Panc1 (cell line): ENCODE measurements around the gene ZNF414. TPM values are rescaled to one million over a fixed set of nuclear protein-coding genes. Genes with fewer than 3 reads are reported as not detected.

Experiments
- ATAC-seq: fragments of 200-7000 bp; cut with Tn5 transposase; 2 replicates; pipeline ENCODE4 v1.9.1; 2020; ENCODE audit warnings: mild to moderate bottlenecking, moderate library complexity
- BruUV-seq: library from RNA; stranded (reverse); fragments of 400-500 nt; replicated peaks from 2 replicates; lab custom pipeline; 2021; lab: Mats Ljungman, UMichigan
- CTCF ChIA-PET: fragments of 300-600 bp; sonication (Branson Sonifier 250); formaldehyde crosslinking; loops from one replicate; lab custom pipeline; 2022; ENCODE audit warnings: antibody characterized with exemption; lab: Charles Lee
- POLR2A ChIA-PET: fragments of 300-600 bp; sonication (Branson Sonifier 250); formaldehyde crosslinking; loops from one replicate; lab custom pipeline; 2022; ENCODE audit warnings: antibody characterized with exemption; lab: Charles Lee
- DNase-seq: peaks from one replicate; pipeline ENCODE4 v3.0.0-alpha.2; 2010; ENCODE audit warnings: low read depth, low spot score
- H3K27ac ChIP-seq: 2 replicates; pipeline ENCODE4 v1.5.1; 2011; ENCODE audit warnings: mild to moderate bottlenecking, low read length, inconsistent platforms
- H3K27me3 ChIP-seq: fragments of 200-500 bp; sonication (Bioruptor generic); 2 replicates; pipeline ENCODE4 v1.6.0; 2014; ENCODE audit warnings: low read length, inconsistent platforms; ENCODE audit not compliant: control insufficient read depth, insufficient read depth
- H3K36me3 ChIP-seq: fragments of 200-500 bp; sonication (Bioruptor generic); 2 replicates; pipeline ENCODE4 v1.5.1; 2014; ENCODE audit warnings: inconsistent platforms, mild to moderate bottlenecking, low read length, moderate library complexity; ENCODE audit not compliant: control insufficient read depth, insufficient read depth
- H3K4me1 ChIP-seq: 2 replicates; pipeline ENCODE4 v1.5.1; 2011; ENCODE audit warnings: inconsistent platforms, mild to moderate bottlenecking, low read length, moderate library complexity; ENCODE audit not compliant: control insufficient read depth, insufficient read depth
- H3K4me3 ChIP-seq, 2 experiments: 2 replicates each; pipeline ENCODE4 v1.5.1; 2011 to 2012; ENCODE audit warnings: low read depth in 2 of 2, low read length in 2 of 2, mild to moderate bottlenecking in 2 of 2, inconsistent platforms in 1 of 2, moderate library complexity in 1 of 2
- H3K9me3 ChIP-seq: fragments of 200-500 bp; sonication (Bioruptor generic); 2 replicates; pipeline ENCODE4 v1.5.1; 2014; ENCODE audit warnings: low read depth, mild to moderate bottlenecking, inconsistent platforms, low read length, moderate library complexity; ENCODE audit not compliant: control insufficient read depth, insufficient read depth
- CTCF ChIP-seq: fragments of 450-650 bp; IDR thresholded peaks from 2 replicates; pipeline ENCODE4 v1.5.1; 2017; ENCODE audit warnings: mild to moderate bottlenecking
- POLR2AphosphoS5 ChIP-seq: IDR thresholded peaks from 2 replicates; pipeline ENCODE4 v1.6.1; 2012; ENCODE audit warnings: mild to moderate bottlenecking, low read depth, low read length, moderate library complexity
- REST ChIP-seq, 2 experiments: IDR thresholded peaks; 2 replicates each; pipeline ENCODE4 v1.6.1; 2011 to 2012; ENCODE audit warnings: low read depth in 2 of 2, control low read depth in 1 of 2, low read length in 1 of 2, mild to moderate bottlenecking in 1 of 2, moderate library complexity in 1 of 2; ENCODE audit not compliant: insufficient read depth in 1 of 2
- SIN3A ChIP-seq: IDR thresholded peaks from 2 replicates; pipeline ENCODE4 v1.6.1; 2012; ENCODE audit warnings: low read depth, mild to moderate bottlenecking, low read length, moderate library complexity, borderline replicate concordance; ENCODE audit not compliant: insufficient read depth
- TCF7L2 ChIP-seq: IDR thresholded peaks from 2 replicates; pipeline ENCODE4 v1.6.1; 2011; ENCODE audit warnings: mild to moderate bottlenecking, low read depth, low read length, inconsistent platforms
- in situ Hi-C: cut with HindIII; loops from 2 replicates; pipeline ENCODE4 v1.10.0; 2016; ENCODE audit warnings: low sequenced_read_pairs, low pct_unique_long_range_greater_than_20kb
- intact Hi-C: fragments of 100-400 bp; cut with micrococcal nuclease; formaldehyde crosslinking; loops from one replicate; pipeline ENCODE4 v1.10.0; 2022; ENCODE audit not compliant: unreplicated experiment
- total RNA-seq: library from RNA; stranded (reverse); gene quantifications from one replicate; pipeline ENCODE4 v1.2.1, GENCODE V29; 2021; ENCODE audit not compliant: unreplicated experiment

Gene ZNF414
- total RNA-seq, 1 experiment from 2014 or later: 37.1 TPM

GRCh38 chr19:8529369-8530006, 15.5 kb upstream of the ZNF414 start:
- no peak overlapping the region for H3K27ac ChIP-seq
- ATAC-seq (no peak), DNase-seq (no peak)
- BruUV-seq: no TSS peak
- POLR2A ChIA-PET: interaction anchor here (0.6 kb wide), 2 partner anchors 42 to 85 kb away, joined by 3 to 6 read pairs; no protein-coding TSS in a partner anchor
- no peaks in the 10 kb centered on the region for H3K36me3 ChIP-seq
- in situ Hi-C loops (no loop called here), intact Hi-C loops (no loop called here)
- H3K9me3 ChIP-seq: no peaks in the 10 kb centered on the region
- 0 out of 2 replicates have a peak, but pooled peaks cover 3% of the 10 kb centered on the region for H3K4me1 ChIP-seq
- H3K27me3 ChIP-seq: no peaks in the 10 kb centered on the region
- CTCF ChIA-PET: no interaction called here
- no peak overlapping the region for H3K4me3 ChIP-seq
- TF ChIP-seq TCF7L2 (no peak), REST (IDR thresholded peaks at IDR 0.05; ENCODE audit: insufficient read depth in 1 of 2, low read depth in 2 of 2, low read length in 1 of 2) (no peak), CTCF (no peak), SIN3A (no peak), POLR2AphosphoS5 (no peak)

GRCh38 chr19:8528500-8528899, 14.5 kb upstream of the ZNF414 start:
- H3K9me3 ChIP-seq: no peaks in the 10 kb centered on the region
- H3K36me3 ChIP-seq: no peaks in the 10 kb centered on the region
- TF ChIP-seq CTCF: no peak
- TF ChIP-seq POLR2AphosphoS5: no peak
- no peak for TF ChIP-seq REST (IDR thresholded peaks at IDR 0.05; ENCODE audit: insufficient read depth in 1 of 2, low read depth in 2 of 2, low read length in 1 of 2)
- no peak for TF ChIP-seq TCF7L2
- TF ChIP-seq SIN3A: no peak
- H3K4me3 ChIP-seq: no peak overlapping the region
- 0 out of 2 replicates have a peak, but pooled peaks cover 3% of the 10 kb centered on the region for H3K4me1 ChIP-seq
- intact Hi-C loops (no loop called here), in situ Hi-C loops (no loop called here)
- POLR2A ChIA-PET: no interaction called here
- CTCF ChIA-PET: no interaction called here
- BruUV-seq: TSS peak; percentile 77
- DNase-seq: no peak
- H3K27ac ChIP-seq: no peak overlapping the region
- ATAC-seq: no peak
- no peaks in the 10 kb centered on the region for H3K27me3 ChIP-seq
